Measurements from ENCODE around the gene GABARAP.

GABARAP gene

GRCh38 chr17:7241783-7242716 lies at the start of gene GABARAP:
Gene GABARAP (minus strand): TSS chr17:7242449. CDS start chr17:7242330, 119 bp downstream.
- peak; percentile 99 for DNase-seq

GRCh38 chr17:7290685-7291084 lies 48.4 kb upstream of the GABARAP start:
- no peak for DNase-seq

- no peak for DNase-seq
Measured at GRCh38 chr17:7290166-7290565, 47.9 kb upstream of the GABARAP start.

GRCh38 chr17:7289256-7290032 lies 47.2 kb upstream of the GABARAP start:
- DNase-seq: no peak

GRCh38 chr17:7285679-7286078 lies 43.4 kb upstream of the GABARAP start:
- DNase-seq: no peak

- no peak for DNase-seq
Measured at GRCh38 chr17:7284911-7285310, 42.7 kb upstream of the GABARAP start.

- no peak for DNase-seq
Measured at GRCh38 chr17:7283471-7284216, 41.4 kb upstream of the GABARAP start.

GRCh38 chr17:7282752-7283321 lies 40.6 kb upstream of the GABARAP start:
- DNase-seq: no peak

- peak; percentile 50 for DNase-seq
Measured at GRCh38 chr17:7281953-7282751, 39.9 kb upstream of the GABARAP start.

- peak; percentile 94 for DNase-seq
Measured at GRCh38 chr17:7281074-7281952, 39.1 kb upstream of the GABARAP start, which contains the start of gene SLC2A4. Gene SLC2A4 (plus strand): TSS chr17:7281718. CDS start chr17:7281935, 217 bp downstream.

- DNase-seq: peak; percentile 90
Measured at GRCh38 chr17:7280519-7281073, 38.3 kb upstream of the GABARAP start.

- no peak for DNase-seq
Measured at GRCh38 chr17:7279448-7279847, 37.2 kb upstream of the GABARAP start.

- DNase-seq: no peak
Measured at GRCh38 chr17:7266784-7267183, 24.5 kb upstream of the GABARAP start.

GRCh38 chr17:7263801-7264078 lies 21.5 kb upstream of the GABARAP start:
- no peak for DNase-seq

GRCh38 chr17:7262935-7263800 lies 20.9 kb upstream of the GABARAP start:
- peak; percentile 24 for DNase-seq

GRCh38 chr17:7262192-7262934 lies 20.1 kb upstream of the GABARAP start, which contains the start of gene CLDN7:
Gene CLDN7 (minus strand): TSS chr17:7262478. CDS start chr17:7262043, 435 bp downstream.
- DNase-seq: no peak

- DNase-seq: peak; percentile 46
Measured at GRCh38 chr17:7261379-7262191, 19.3 kb upstream of the GABARAP start.
